A673 (cell line): ENCODE measurements around the gene ATP10D. TPM values are rescaled to one million over a fixed set of nuclear protein-coding genes. Genes with fewer than 3 reads are reported as not detected.

Experiments used
- BruUV-seq: library from RNA; stranded (reverse); fragments of 400-500 nt; replicated peaks from 2 replicates; lab custom pipeline; 2021; lab: Mats Ljungman, UMichigan
- CTCF ChIA-PET: fragments of 300-600 bp; sonication (Branson Sonifier 250); formaldehyde crosslinking; loops from one replicate; lab custom pipeline; 2022; ENCODE audit warnings: antibody characterized with exemption; lab: Charles Lee
- POLR2A ChIA-PET: fragments of 300-600 bp; sonication (Branson Sonifier 250); formaldehyde crosslinking; loops from one replicate; lab custom pipeline; 2022; ENCODE audit warnings: antibody characterized with exemption; ENCODE audit not compliant: low non-redundant PET; lab: Charles Lee
- DNase-seq: peaks from one replicate; pipeline ENCODE4 v3.0.0-alpha.2; 2015; ENCODE audit warnings: low spot score
- H3K27ac ChIP-seq: fragments of 200-600 bp; sonication (generic); 2 replicates; pipeline ENCODE4 v1.5.1; 2016; ENCODE audit warnings: mixed run types, low read depth, mild to moderate bottlenecking, mixed read lengths, antibody characterized with exemption, low read length; ENCODE audit not compliant: poor library complexity, severe bottlenecking
- H3K27me3 ChIP-seq: fragments of 200-600 bp; sonication (generic); replicated peaks from 2 replicates; pipeline ENCODE4 v1.6.1; 2017; ENCODE audit warnings: mixed run types, low read depth, mild to moderate bottlenecking, mixed read lengths, antibody characterized with exemption, low read length; ENCODE audit not compliant: insufficient read depth, poor library complexity
- H3K36me3 ChIP-seq: fragments of 200-600 bp; sonication (generic); 2 replicates; pipeline ENCODE4 v1.6.1; 2016; ENCODE audit warnings: mixed run types, mild to moderate bottlenecking, mixed read lengths, antibody characterized with exemption, low read length; ENCODE audit not compliant: insufficient read depth, poor library complexity, severe bottlenecking
- H3K4me1 ChIP-seq: fragments of 200-600 bp; sonication (generic); 2 replicates; pipeline ENCODE4 v1.6.1; 2017; ENCODE audit warnings: mixed run types, mild to moderate bottlenecking, mixed read lengths, antibody characterized with exemption, low read length; ENCODE audit not compliant: insufficient read depth, poor library complexity, severe bottlenecking
- H3K4me3 ChIP-seq: fragments of 200-600 bp; sonication (generic); 2 replicates; pipeline ENCODE4 v1.5.1; 2016; ENCODE audit warnings: low read depth, mixed run types, mild to moderate bottlenecking, mixed read lengths, low read length; ENCODE audit not compliant: poor library complexity, severe bottlenecking
- H3K9me3 ChIP-seq: fragments of 200-600 bp; sonication (generic); 2 replicates; pipeline ENCODE4 v1.6.1; 2016; ENCODE audit warnings: mixed run types, low read depth, mild to moderate bottlenecking, mixed read lengths, antibody characterized with exemption, low read length; ENCODE audit not compliant: poor library complexity, severe bottlenecking
- CTCF ChIP-seq: fragments of 300-800, 200-600 bp; sonication (generic); conservative IDR thresholded peaks from 2 replicates; pipeline ENCODE4 v1.5.1; 2017; ENCODE audit warnings: low read depth, mild to moderate bottlenecking, antibody characterized with exemption, low read length, moderate library complexity, mixed read lengths
- EZH2 ChIP-seq: fragments of 200-600 bp; sonication (generic); IDR thresholded peaks from 2 replicates; pipeline ENCODE4 v1.6.1; 2017; ENCODE audit warnings: borderline replicate concordance, low read depth, mild to moderate bottlenecking, mixed read lengths, antibody characterized with exemption, low read length; ENCODE audit not compliant: poor library complexity, severe bottlenecking
- intact Hi-C: fragments of 100-400 bp; cut with micrococcal nuclease; formaldehyde crosslinking; loops from one replicate; pipeline ENCODE4 v1.10.0; 2022; ENCODE audit not compliant: unreplicated experiment
- total RNA-seq: library from RNA; stranded (reverse); gene quantifications from 2 replicates; pipeline ENCODE4 v1.2.3, GENCODE V29; 2021

ATP10D gene
- total RNA-seq, 1 experiment from 2014 or later: 16.1 TPM

DNA sequence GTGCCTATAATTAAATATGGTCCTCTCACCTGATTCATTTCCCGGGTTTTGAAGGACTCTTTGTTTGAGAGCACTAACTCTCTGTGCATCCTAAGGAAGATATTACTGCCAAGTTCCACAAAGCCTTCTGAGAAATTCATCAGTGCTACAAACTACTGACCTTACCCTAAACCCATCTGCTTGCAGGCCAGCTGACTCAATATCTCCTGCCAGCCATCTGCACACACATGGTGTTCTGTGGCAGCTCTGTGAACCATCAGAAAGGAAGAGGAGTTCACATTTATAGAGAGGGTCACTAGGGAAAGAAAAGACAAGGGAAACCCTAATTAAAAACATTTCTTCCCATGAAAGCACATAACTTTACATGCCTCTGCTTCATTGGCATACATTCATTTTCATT lies 156.7 kb downstream of the ATP10D start:
- intact Hi-C loops: no loop called here
- H3K9me3 ChIP-seq: no peaks in the 10 kb centered on the region
- DNase-seq: no peak
- ChIA-PET CTCF (no interaction called here), POLR2A (no interaction called here)
- H3K4me1 ChIP-seq: peaks cover 31% of the 10 kb centered on the region
- peak overlapping the region; percentile 55 for H3K27ac ChIP-seq
- no peak for TF ChIP-seq EZH2
- TF ChIP-seq CTCF: no peak
- no TSS peak for BruUV-seq
- H3K27me3 ChIP-seq: no peaks in the 10 kb centered on the region
- no peak overlapping the region for H3K4me3 ChIP-seq
- H3K36me3 ChIP-seq: no peaks in the 10 kb centered on the region

DNA sequence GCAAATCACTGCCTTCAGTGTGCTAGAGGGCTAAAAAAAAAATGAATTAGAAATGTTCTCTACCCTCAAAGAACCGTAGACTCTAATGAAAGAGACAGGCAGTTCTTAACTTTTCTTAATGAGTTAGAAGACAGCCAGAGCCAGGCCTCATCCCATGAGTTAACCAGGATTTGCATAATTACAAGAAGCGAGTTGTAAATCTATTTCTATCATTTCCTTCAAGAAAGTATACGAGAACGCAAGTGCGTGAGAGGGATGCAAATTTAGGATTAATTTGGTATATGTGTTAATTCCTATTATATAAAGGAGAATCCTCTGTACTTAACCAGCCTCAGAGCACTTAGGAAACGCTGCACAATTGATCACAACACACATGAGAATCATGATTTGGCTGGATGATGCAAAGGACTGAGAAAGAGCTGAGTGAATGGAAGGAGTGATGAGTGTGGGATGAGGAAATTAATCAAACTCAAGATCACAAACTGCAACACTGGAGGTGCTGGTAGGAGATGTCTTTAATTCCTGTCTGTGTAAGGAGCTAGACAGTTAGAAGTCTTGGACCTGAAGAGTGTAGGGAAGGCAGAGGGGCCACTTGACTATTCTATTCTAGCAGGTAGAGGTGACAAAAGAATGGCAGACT lies 157.2 kb downstream of the ATP10D start:
- Histone ChIP-seq H3K27ac (peak overlapping the region; percentile 55), H3K9me3 (no peaks in the 10 kb centered on the region), H3K36me3 (no peaks in the 10 kb centered on the region), H3K4me1 (peaks cover 31% of the 10 kb centered on the region), H3K27me3 (no peaks in the 10 kb centered on the region), H3K4me3 (no peak overlapping the region)
- intact Hi-C loops: no loop called here
- TF ChIP-seq EZH2 (no peak), CTCF (no peak)
- peak; percentile 25 for DNase-seq
- BruUV-seq: no TSS peak
- POLR2A ChIA-PET: no interaction called here
- CTCF ChIA-PET: no interaction called here

Other genes with a start within 250 kb of the ATP10D start
- gene COMMD8, start 21.6 kb upstream of the ATP10D start, total RNA-seq: 22.6 and 26.4 TPM in 2 replicates